NCI-H2107 (cell line): ENCODE results near the gene VAMP1.
A peak's percentile ranks its signal among the peaks of the same experiment; 100 is the strongest.
"Not testable (repeated sequence)": the region's sequence is repeated elsewhere in the genome, so short reads cannot be mapped to it uniquely, and the experiment has no call there.

ENCODE experiments used
- DNase-seq: peaks from one replicate; lab custom pipeline; 2025; lab: John Stamatoyannopoulos, UW

The VAMP1 gene, protein sequence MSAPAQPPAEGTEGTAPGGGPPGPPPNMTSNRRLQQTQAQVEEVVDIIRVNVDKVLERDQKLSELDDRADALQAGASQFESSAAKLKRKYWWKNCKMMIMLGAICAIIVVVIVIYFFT

DNA sequence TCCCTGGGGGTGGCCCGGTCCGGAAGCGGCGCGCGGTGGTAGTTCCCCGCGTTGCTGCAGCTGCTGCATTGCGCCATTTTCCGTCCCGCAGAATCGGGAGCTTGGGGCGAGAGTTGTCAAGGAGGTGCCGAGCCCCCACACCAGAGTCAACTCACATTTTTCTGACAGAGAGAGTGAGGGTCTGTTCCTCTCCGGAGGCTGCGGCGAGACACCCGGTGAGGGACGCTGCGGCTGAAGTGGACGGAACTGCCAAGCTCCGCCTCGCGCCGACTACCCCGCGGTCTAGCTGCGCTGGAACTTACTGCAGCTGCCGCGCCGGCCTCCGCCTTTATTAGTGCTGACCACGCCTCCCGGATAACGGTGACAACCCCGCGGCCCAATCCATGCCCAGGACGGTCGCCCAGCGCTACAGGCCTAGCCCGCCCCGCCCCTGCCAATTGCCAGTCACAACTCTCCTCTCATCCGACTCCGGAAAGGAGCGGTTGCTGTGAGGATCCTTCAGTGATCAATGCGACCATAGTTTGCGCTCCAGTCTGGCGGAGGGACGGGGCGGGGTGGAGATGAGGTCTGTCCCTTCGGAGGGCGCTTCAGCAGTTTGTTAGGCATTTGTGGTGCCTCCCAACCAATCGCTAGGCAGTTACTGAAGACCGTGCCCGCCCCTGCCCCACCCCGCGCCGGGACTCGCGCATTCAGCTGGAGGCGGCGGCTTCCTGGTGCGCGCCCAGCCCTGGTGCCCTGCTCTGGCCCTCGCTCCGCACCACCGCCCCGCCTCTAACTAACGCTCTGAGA, at the start of gene VAMP1:
Gene VAMP1, minus strand, starts transcription at position 303 of the 789 bp plus-strand sequence. Its CDS starts 146 bp downstream, at position 157.
- DNase-seq: peak; percentile 96

DNA sequence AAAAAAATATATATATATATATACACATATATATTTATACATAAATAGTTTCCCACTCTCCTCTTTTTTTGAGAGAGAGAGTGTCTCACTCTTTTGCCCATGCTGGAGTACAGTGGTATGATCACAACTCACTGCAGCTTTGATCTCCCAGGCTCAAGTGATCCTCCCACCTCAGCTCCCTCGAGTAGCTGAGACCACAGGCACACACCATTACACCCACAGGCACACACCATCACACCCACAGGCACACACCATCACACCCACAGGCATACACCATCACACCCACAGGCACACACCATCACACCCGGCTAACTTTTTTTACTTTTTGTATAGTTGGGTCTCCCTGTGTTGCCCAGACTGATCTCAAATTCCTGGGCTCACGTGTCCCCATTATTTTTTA, 49.7 kb upstream of the VAMP1 start:
- no peak for DNase-seq

DNA sequence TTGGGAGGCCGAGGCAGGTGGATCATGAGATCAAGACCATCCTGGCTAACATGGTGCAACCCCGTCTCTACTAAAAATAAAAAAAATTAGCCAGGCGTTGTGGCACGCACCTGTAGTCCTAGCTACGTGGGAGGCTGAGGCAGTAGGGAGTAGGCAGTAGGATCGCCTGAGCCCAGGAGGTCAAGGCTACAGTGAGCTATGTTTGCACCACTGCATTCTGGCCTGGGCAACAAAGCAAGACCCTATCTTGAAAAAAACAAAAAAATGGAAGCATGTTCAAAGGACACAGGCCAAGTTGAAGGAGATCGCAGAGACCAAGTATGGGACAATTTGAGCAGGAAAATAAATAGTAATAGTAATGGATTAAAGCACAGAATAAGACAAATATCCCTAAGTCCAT, 37.6 kb upstream of the VAMP1 start:
- no peak for DNase-seq

DNA sequence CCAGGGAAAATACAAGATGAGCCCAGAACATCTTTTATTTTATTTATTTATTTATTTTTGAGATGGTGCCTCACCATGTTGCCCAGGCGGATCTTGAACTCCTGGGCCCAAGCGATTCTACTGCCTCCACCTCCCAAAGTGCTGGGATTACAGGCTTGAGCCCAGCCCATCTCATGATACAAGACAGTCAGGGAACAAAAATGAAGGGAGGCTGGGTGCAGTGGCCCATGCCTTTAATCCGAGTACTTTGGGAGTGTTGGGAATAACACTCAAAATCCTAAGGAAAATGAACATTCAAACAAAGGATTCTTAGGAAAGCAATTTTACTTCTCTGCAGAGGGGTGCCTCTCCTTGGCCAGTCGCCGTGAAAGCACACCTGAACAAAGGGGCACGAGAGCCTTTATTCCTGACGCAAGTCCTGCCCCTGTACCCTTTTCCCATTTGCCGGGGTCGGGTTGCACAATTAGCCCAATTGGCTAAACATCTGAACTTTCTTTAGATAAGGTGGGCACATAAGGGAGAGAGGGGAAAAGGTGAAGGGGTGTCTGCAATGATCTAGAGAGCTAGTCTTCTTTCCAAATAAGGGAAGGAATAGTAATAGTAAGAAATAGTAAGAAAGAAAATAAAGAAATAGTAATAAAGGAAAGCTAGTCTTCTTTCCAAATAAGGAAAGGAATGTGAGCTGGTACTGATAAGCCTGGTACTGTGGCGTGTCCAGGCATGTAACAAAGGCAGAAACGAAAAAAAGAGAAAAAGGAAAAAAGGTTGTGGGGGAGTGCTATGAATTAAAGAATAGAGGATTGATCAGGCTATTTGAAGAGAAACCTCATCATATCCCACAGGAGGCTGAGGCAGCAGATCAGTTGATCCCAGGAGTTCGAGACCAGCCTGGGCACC, 36.9 kb upstream of the VAMP1 start:
- DNase-seq: no peak

DNA sequence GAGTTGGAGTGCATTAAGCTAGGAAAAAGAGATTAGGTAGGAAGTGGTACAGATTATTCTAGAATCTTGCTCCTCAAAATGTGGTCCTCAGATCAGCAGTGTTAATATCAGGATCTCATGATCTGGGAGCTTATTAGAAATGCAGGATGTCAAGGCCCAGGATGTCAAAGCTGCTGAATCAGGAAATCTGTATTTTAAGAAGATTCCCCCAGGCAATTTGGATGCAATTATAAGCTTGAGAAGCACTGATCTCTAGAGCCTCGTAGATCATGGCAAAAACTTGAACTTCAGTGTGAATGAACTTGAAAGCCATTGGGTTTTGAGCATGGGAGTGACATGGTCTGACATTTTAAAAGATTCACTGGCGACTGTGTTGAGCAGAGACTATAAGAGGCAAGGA, 30.0 kb upstream of the VAMP1 start:
- DNase-seq: no peak

DNA sequence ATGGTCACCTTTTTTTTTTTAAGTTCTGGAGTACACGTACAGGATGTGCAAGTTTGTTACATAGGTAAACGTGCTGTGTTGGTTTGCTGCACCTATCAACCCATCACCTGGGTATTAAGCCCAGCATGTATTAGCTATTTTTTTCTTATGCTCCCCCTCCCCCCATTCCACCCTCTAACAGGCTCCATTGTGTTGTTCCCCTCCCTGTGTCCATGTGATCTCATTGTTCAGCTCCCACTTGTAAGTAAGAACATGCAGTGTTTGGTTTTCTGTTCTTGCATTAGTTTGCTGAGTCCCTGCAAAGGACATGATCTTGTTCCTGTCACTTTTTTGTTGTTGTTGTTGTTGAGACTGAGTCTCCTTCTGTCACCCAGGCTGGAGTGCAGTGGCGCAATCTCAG, 26.8 kb upstream of the VAMP1 start:
- not testable (repeated sequence) for DNase-seq

DNA sequence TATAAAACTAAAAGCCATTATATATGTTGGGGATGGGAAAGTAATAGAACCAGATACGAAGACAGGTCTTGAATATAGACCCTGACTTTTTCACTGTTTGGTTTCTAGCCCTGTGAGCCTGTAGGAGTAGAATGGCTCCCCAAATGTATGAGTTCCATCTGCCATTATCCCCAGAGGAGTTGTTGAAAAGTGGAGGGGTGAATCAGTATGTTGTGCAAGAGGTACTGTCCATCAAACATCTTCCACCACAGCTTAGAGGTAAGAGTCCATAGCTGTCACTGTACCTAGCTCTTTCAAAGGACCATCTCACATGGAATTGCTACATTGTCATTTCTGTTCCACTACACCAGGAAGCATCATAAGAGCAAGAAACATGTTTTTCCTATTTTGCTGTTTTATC, 24.5 kb upstream of the VAMP1 start:
- DNase-seq: no peak

DNA sequence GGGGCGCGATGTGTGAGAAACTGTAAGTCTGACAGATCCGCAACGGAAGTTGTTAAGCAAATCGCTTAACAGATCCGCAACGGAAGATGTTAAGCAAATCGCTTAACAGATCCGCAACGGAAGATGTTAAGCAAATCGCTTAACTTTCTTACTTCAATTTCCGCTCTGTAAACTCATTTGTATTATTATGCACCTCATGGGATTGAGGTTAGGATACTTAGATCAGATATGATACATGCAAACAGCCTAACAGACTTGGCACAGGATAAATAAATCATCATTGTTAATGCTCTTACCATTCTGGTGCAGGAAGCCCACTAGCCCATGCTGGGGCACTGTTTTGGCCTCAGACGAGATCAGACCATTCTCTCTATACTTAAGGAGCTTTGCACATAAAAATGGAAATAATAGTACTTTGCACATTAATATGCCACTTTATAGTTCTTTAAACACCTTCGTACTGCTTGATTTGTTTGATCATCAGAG, 23.8 kb upstream of the VAMP1 start:
- no peak for DNase-seq

DNA sequence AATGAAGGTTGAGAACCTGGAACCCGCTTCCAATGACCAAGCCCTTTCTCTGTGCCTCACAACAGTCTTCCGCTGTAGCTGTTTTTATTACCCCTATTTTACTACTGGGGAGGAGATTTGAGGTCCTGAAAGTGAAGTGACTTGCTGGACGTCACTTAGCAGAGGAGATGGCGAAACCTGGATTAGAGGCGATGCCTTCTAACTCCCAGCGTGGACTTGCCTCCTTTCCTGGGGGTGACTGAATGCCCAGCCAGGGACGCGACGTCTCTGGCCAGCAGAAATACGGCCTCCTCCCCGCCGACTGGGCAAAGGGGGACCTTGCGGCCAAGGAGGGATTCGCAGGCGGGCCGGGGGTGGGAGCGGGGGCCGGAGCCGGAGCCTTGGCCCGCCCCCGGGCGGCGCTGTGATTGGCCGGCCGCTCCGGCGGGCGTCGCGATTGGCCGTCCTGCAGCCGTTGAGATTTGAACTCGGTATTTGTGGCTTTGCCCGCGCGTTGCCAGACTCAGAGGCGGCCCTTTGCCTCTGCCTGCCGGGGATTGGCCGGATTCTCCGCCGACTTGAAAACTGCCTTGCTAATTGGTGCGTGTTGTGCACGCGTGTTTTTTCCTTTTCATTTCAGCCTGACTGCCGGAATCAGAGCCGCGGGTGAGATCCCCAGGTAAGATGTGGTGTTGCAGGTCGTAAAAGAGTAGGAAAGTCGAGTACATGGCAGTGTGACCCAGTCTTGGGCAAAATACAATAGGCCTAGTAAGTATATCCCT, 23.2 kb upstream of the VAMP1 start, which contains the start of gene NCAPD2:
Gene NCAPD2, plus strand, starts transcription at position 606 of the 761 bp plus-strand sequence. CDS start 997 bp downstream, outside the sequence.
- DNase-seq: peak; percentile 96

DNA sequence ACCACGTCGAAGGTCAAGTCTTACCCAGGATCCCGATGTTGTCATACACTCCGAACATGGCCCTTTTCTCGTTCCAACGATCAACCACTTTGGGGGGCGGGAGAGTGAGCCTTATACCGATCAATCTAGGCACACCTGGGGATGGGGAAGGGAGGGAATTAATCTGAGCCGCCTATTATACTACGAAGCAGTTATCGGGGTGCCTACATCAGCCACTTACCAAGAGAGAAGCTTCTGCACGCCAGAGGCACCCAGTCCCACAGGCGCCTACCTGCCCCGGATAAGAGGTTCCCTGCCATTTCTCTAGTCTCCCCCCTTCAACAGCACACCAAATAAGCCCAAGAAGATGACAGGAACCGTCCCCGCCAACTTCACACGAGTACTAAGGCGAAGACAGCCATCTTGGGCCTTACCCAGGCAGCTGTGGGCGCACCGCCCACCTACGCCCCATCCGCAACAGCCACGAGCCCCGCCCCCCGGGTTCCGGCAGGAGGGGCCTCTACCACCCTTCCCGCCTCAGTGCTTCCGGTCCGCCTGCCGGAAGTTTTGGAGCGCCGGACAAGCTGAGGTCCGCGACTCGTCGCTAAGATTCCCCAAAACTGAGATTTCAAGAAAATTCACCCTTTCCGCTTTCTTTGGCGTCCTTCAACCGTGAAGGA, 22.5 kb upstream of the VAMP1 start, which contains the start of gene MRPL51:
Gene MRPL51, minus strand, starts transcription at position 425 of the 659 bp plus-strand sequence. Its CDS starts 126 bp downstream, at position 299.
- DNase-seq: peak; percentile 94

DNA sequence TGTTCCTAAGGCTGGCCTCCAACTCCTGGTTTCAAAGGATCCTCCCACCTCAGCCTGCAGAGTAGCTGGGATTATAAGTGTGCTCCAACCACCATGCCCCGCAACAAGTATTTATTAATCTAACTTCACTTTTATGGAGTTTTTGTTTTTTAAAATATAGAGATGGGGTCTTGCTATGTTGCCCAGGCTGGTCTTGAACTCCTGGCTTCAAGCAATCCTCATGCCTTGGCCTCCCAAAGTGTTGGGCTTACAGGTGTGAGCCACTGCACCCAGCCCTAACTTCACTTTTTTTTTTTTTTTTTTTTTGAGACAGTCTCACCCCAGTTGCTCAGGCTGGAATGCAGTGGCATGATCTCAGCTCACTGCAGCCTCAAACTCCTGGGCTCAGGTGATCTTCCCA, 20.2 kb upstream of the VAMP1 start:
- not testable (repeated sequence) for DNase-seq

DNA sequence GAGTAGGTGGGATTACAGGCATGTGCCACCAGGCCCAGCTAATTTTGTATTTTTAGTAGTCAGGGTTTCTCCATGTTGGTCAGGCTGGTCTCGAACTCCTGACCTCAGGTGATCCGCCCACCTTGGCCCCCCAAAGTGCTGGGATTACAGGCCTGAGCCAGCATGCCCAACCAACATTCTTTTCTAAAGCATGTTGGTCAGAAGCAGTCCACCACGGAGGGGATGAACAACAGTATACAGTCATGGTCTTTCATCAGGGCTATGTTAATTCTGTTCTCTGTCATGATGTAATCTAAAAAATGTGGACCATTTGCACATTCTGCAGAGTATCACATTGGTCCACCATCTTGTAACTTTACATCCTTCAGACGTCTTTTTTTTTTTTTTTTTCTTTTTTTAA, 19.0 kb upstream of the VAMP1 start:
- DNase-seq: no peak

DNA sequence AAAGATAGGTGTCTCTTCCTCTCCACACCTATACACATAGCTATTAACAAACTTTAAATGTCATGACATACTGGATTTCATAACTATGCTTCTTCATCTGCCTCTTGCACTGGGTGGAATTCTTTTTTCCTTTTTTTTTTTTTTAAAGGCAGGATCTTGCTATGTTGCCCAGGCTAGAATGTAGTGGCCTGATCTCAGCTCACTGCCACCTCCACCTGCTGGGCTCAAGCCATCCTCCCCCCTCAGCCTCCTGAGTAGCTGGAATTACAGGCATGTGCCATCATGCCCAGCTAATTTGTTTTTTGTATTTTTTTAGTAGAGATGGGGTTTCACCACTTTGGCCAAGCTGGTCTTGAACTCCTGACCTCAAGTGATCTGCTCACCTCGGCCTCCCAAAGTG, 17.8 kb upstream of the VAMP1 start:
- DNase-seq: no peak

DNA sequence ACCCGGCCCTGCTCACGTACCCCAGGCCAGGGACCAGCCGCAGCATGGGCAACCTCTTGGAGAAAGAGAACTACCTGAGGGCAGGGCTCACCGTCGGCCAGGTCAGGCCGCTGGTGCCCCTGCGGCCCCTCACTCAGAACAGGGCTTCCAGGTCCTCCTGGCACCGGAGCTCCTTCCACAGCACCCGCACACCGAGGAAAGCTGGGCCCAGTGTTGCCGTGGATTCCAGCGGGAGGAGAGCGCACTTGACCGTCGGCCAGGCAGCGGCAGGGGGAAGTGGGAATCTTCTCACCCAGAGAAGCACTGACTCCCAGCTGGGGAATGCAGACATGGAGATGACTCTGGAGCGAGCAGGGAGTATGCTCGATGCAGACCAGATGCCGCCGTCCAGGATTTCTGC, 7.9 kb upstream of the VAMP1 start:
- no peak for DNase-seq

DNA sequence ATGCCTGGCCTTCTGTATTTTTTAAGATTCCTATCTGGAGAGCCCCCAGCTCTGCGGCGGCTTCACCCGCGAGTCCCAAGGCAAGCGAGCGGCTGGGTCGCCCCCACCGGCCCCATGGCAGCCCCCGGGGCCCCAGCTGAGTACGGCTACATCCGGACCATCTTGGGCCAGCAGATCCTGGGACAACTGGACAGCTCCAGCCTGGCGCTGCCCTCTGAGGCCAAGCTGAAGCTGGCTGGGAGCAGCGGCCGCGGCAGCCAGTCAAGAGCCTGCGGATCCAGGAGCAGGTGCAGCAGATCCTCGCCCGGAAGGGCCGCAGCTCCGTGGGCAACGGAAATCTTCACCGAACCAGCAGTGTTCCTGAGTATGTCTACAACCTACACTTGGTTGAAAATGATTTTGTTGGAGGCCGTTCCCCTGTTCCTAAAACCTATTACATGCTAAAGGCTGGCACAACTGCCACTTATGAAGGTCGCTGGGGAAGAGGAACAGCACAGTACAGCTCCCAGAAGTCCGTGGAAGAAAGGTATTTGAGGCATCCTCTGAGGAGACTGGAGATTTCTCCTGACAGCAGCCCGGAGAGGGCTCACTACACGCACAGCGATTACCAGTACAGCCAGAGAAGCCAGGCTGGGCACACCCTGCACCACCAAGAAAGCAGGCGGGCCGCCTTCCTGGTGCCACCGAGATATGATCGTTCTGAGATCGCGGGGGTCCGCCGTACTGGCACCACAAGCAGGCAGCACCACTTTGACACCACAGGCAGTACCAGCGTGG, 7.3 kb upstream of the VAMP1 start:
- DNase-seq: not testable (repeated sequence)

DNA sequence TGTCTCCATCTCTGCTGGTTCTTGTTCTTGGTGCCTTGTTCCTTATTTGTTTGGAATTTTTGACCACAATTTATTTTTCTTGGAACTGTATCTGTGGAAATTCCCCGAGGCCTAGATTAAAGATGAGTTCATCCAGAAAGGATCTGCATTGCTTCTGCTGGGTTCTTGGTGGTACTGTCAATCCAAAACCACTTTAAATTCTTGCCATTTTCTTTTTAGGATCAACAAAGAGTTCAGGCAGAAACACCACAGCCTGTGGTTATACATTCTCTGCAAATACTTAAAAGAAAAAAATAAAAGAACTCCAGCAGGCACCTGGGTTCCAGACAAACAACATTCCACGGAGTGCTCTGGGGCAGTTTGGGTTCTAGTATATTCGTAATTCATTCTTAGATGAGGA, 6.0 kb upstream of the VAMP1 start:
- DNase-seq: no peak

DNA sequence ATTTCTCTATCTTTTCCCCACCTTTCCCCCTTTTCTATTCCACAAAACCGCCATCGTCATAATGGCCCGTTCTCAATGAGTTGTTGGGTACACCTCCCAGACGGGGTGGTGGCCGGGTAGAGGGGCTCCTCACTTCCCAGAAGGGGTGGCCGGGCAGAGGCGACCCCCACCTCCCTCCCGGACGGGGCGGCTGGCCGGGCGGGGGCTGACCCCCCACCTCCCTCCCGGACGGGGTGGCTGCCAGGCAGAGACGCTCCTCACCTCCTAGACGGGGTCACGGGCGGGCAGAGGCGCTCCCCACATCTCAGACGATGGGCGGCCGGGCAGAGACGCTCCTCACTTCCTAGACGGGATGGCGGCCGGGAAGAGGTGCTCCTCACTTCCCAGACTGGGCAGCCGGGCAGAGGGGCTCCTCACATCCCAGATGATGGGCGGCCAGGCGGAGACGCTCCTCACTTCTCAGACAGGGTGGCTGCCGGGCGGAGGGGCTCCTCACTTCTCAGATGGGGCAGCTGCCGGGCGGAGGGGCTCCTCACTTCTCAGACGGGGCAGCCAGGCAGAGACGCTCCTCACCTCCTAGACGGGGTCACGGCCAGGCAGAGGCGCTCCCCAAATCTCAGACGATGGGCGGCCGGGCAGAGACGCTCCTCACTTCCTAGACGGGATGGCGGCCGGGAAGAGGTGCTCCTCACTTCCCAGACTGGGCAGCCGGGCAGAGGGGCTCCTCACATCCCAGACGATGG, 4.9 kb upstream of the VAMP1 start:
- not testable (repeated sequence) for DNase-seq

DNA sequence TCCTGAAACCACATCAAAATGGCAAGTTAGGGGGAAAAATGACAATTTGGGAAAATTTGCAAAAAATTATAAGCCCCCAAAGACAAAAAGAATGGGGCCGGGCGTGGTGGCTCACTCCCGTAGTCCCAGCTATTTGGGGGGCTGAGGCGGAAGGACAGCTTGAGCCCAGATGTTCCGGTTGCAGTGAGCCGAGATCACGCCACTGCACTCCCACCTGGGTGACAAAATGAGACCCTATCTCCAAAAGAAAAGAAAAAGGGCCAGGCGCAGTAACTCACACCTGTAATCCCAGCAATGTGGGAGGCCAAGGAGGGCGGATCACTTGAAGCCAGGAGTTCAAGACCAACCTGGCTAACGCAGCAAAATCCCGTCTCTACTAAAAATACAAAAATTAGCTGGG, 2.0 kb upstream of the VAMP1 start:
- no peak for DNase-seq

DNA sequence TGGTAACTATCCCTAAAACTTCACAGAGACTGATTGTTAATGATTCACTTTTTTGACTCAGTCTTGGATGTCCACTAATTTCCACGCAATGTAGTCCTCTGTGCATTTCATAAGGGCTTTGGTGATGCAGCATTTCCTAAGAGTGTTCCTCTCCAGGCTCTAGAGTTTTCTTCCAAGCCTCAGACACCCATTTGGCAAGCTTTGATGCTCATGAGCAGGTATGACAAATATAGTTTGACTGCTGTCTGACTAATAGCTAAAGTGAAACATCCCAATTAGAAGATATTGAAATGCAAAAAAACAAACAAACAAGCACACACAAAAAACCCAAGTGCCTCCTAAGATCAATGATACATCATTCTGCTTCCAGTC, 1.5 kb upstream of the VAMP1 start:
- DNase-seq: no peak
